A549 (cell line): ENCODE results near the gene KREMEN1. TPM values are rescaled to one million over a fixed set of nuclear protein-coding genes. Genes with fewer than 3 reads are reported as not detected.
"Not testable (repeated sequence)": the region's sequence is repeated elsewhere in the genome, so short reads cannot be mapped to it uniquely, and the experiment has no call there.

Experiments
- ATAC-seq, 2 experiments: fragments of 200-7000 bp in 1 of 2; fragments of >200 bp in 1 of 2; cut with Nextera tagmentation in 1 of 2; cut with Tn5 transposase in 1 of 2; 3 replicates each; pipeline versions ENCODE4 v1.8.0 to v1.9.1; 2018 to 2020; ENCODE audit warnings: mild to moderate bottlenecking in 1 of 2, moderate library complexity in 1 of 2
- CTCF ChIA-PET: fragments of 300-600 bp; sonication (Branson Sonifier 250); formaldehyde crosslinking; extraction: SDS; loops from one replicate; lab custom pipeline; 2021; ENCODE audit warnings: antibody characterized with exemption, inconsistent platforms; lab: Yijun Ruan, JAX
- POLR2A ChIA-PET: fragments of 350-600 bp; formaldehyde crosslinking; extraction: SDS; loops from one replicate; lab custom pipeline; 2021; ENCODE audit warnings: antibody characterized with exemption, inconsistent platforms; lab: Yijun Ruan, JAX
- DNase-seq, 2 experiments: peaks; one replicate each; pipeline versions ENCODE4 v3.0.0 to v3.0.0-alpha.2; 2011 to 2016; ENCODE audit warnings: low read depth in 1 of 2, low spot score in 1 of 2
- FAIRE-seq: peaks from 2 replicates; lab custom pipeline; 2011; peaks lifted over from hg19 to GRCh38; lab: Jason Lieb, UNC
- H3K27ac ChIP-seq, 2 experiments: fragments of >200 bp; sonication (Bioruptor Twin); formaldehyde crosslinking; 3 replicates each; pipeline ENCODE4 v1.5.1; 2016 to 2017
- H3K4me1 ChIP-seq: fragments of >200 bp; sonication (Bioruptor Twin); formaldehyde crosslinking; 3 replicates; pipeline ENCODE4 v1.6.1; 2016
- H3K4me2 ChIP-seq: fragments of >200 bp; sonication (Bioruptor Twin); formaldehyde crosslinking; 3 replicates; pipeline ENCODE4 v1.6.1; 2016
- H3K4me3 ChIP-seq: fragments of >200 bp; sonication (Bioruptor Twin); formaldehyde crosslinking; 3 replicates; pipeline ENCODE4 v1.5.1; 2016
- H3K9me3 ChIP-seq: fragments of >200 bp; sonication (Bioruptor Twin); formaldehyde crosslinking; 3 replicates; pipeline ENCODE4 v1.6.1; 2016
- ATOH8 ChIP-seq: fragments of 250-450 bp; sonication (Bioruptor Pico); IDR thresholded peaks from 2 replicates; pipeline ENCODE4 v1.5.0; 2020; ENCODE audit warnings: low read depth, mild to moderate bottlenecking, moderate library complexity
- BHLHE40 ChIP-seq: IDR thresholded peaks from 2 replicates; pipeline ENCODE4 v1.6.1; 2012; ENCODE audit warnings: low read depth, low read length, inconsistent platforms
- CBX8 ChIP-seq: fragments of 200-600 bp; sonication (generic); IDR thresholded peaks from 2 replicates; pipeline ENCODE4 v1.6.1; 2016
- CHD2 ChIP-seq: fragments of 150-350 bp; IDR thresholded peaks from 2 replicates; pipeline ENCODE4 v1.6.1; 2014; ENCODE audit warnings: low read length; ENCODE audit not compliant: partially characterized antibody
- CHD4 ChIP-seq: fragments of 200-600 bp; sonication (generic); IDR thresholded peaks from 2 replicates; pipeline ENCODE4 v1.6.1; 2016; ENCODE audit warnings: antibody characterized with exemption, mild to moderate bottlenecking, borderline replicate concordance
- CTCF ChIP-seq: fragments of >200 bp; sonication (Bioruptor Twin); formaldehyde crosslinking; IDR thresholded peaks from 3 replicates; pipeline ENCODE4 v1.5.1; 2016
- EHMT2 ChIP-seq: fragments of 200-600 bp; sonication (generic); IDR thresholded peaks from 2 replicates; pipeline ENCODE4 v1.6.1; 2016; ENCODE audit warnings: antibody characterized with exemption, low read depth, mild to moderate bottlenecking, moderate library complexity
- ELK1 ChIP-seq: fragments of 150-350 bp; IDR thresholded peaks from 2 replicates; pipeline ENCODE4 v1.6.1; 2014; ENCODE audit warnings: low read depth, mild to moderate bottlenecking, low read length
- EP300 ChIP-seq, 2 experiments: fragments of >200 bp; sonication (Bioruptor Twin); formaldehyde crosslinking; IDR thresholded peaks; 2 replicates in 1 of 2; 3 replicates in 1 of 2; pipeline ENCODE4 v1.6.1; 2016 to 2017
- ESRRA ChIP-seq: fragments of 150-350 bp; IDR thresholded peaks from 2 replicates; pipeline ENCODE4 v1.6.1; 2014; ENCODE audit warnings: mild to moderate bottlenecking, low read length, borderline replicate concordance
- FOXS1 ChIP-seq: fragments of 250-450 bp; sonication (Bioruptor Pico); IDR thresholded peaks from 2 replicates; pipeline ENCODE4 v1.5.0; 2020; ENCODE audit warnings: mild to moderate bottlenecking, moderate library complexity
- HDAC2 ChIP-seq: fragments of 200-600 bp; sonication (generic); IDR thresholded peaks from 2 replicates; pipeline ENCODE4 v1.6.1; 2016
- HOXA7 ChIP-seq: fragments of 250-450 bp; sonication (Bioruptor Pico); IDR thresholded peaks from 2 replicates; pipeline ENCODE4 v1.5.0; 2020; ENCODE audit warnings: mild to moderate bottlenecking, moderate library complexity
- HOXB13 ChIP-seq: fragments of 250-450 bp; sonication (Bioruptor Pico); IDR thresholded peaks from 2 replicates; pipeline ENCODE4 v1.5.0; 2020; ENCODE audit warnings: low read depth, mild to moderate bottlenecking, moderate library complexity
- JUNB ChIP-seq: fragments of >200 bp; sonication (Bioruptor Twin); formaldehyde crosslinking; IDR thresholded peaks from 2 replicates; pipeline ENCODE4 v1.6.1; 2016
- KDM5A ChIP-seq: fragments of 200-600 bp; sonication (generic); IDR thresholded peaks from 2 replicates; pipeline ENCODE4 v1.6.1; 2016; ENCODE audit warnings: antibody characterized with exemption, mild to moderate bottlenecking
- MAFK ChIP-seq: fragments of 450-650 bp; IDR thresholded peaks from 2 replicates; pipeline ENCODE4 v1.6.1; 2014; ENCODE audit not compliant: partially characterized antibody
- MAZ ChIP-seq: fragments of 150-350 bp; IDR thresholded peaks from 2 replicates; pipeline ENCODE4 v1.6.1; 2014; ENCODE audit warnings: antibody characterized with exemption, low read depth, low read length, borderline replicate concordance
- POLR2A ChIP-seq: IDR thresholded peaks from 2 replicates; pipeline ENCODE4 v1.6.1; 2012; ENCODE audit warnings: mild to moderate bottlenecking, low read length
- POLR2AphosphoS2 ChIP-seq: conservative IDR thresholded peaks from 2 replicates; pipeline ENCODE4 v1.6.1; 2012; ENCODE audit warnings: low read length, improper control_type of control experiment, inconsistent platforms
- RAD21 ChIP-seq, 2 experiments: fragments of >200 bp in 1 of 2; sonication (Bioruptor Twin) in 1 of 2; formaldehyde crosslinking in 1 of 2; IDR thresholded peaks in 1 of 2; conservative IDR thresholded peaks in 1 of 2; 2 replicates in 1 of 2; 3 replicates in 1 of 2; pipeline ENCODE4 v1.6.1; 2012 to 2018; ENCODE audit warnings: inconsistent platforms in 1 of 2
- RARB ChIP-seq: fragments of 250-450 bp; sonication (Bioruptor Pico); IDR thresholded peaks from 2 replicates; pipeline ENCODE4 v1.8.0; 2021; ENCODE audit warnings: mild to moderate bottlenecking, moderate library complexity
- RCOR1 ChIP-seq: fragments of 150-350 bp; IDR thresholded peaks from 2 replicates; pipeline ENCODE4 v1.6.1; 2014; ENCODE audit warnings: antibody characterized with exemption, low read length, low read depth
- SREBF2 ChIP-seq: fragments of 450-650 bp; IDR thresholded peaks from 2 replicates; pipeline ENCODE4 v1.6.1; 2014; ENCODE audit warnings: mild to moderate bottlenecking, moderate library complexity
- ZNF302 ChIP-seq: fragments of 250-450 bp; sonication (Bioruptor Pico); IDR thresholded peaks from 2 replicates; pipeline ENCODE4 v1.9.0; 2021; ENCODE audit warnings: inconsistent platforms, mild to moderate bottlenecking, moderate library complexity
- ZSCAN20 ChIP-seq: fragments of 250-450 bp; sonication (Bioruptor Pico); IDR thresholded peaks from 2 replicates; pipeline ENCODE4 v1.8.0; 2022; ENCODE audit warnings: mild to moderate bottlenecking, moderate library complexity
- WGBS: methylation state at CpG from one replicate; pipeline ENCODE4 v1.1.6; 2017; ENCODE audit errors: missing lambda C conversion rate; 5-methylcytosine and 5-hydroxymethylcytosine counted together
- polyA plus RNA-seq, 4 experiments: library from polyadenylated mRNA; depleted of rRNA in 3 of 4; stranded (reverse); fragments of >200 nt; fragmentation: RNase III in 1 of 4; extraction: RNeasy Plus Mini Kit Qiagen cat#74134 plus additional on column Dnase treatment in 1 of 4; gene quantifications; 2 replicates in 3 of 4; 3 replicates in 1 of 4; pipeline ENCODE4 v1.2.3, GENCODE V29; 2011 to 2017

The KREMEN1 gene
- polyA plus RNA-seq, 2 of the 4 experiments (the other 2 are of a cell fraction) = 1.7 to 2.5 TPM

GRCh38 chr22:29081517-29082236 lies 8.8 kb downstream of the KREMEN1 start:
- WGBS = 63% methylated on average over 3 of the region's 3 CpGs
- POLR2A ChIA-PET = no interaction called here
- TF ChIP-seq ELK1 = no peak
- TF ChIP-seq HDAC2 = no peak
- no peak for TF ChIP-seq ESRRA

GRCh38 chr22:29082826-29083545 lies 10.2 kb downstream of the KREMEN1 start:
- CTCF ChIA-PET = interaction anchor here (2.0 kb wide), 1 partner anchor 71 kb away, joined by 6 read pairs; no protein-coding TSS in a partner anchor
- TF ChIP-seq ATOH8 (CRISPR knock-in tag) (no peak), RARB (no peak), EHMT2 (no peak), MAFK (peak; percentile 74), SREBF2 (no peak), KDM5A (no peak), ZNF302 (CRISPR knock-in tag) (no peak)
- DNase-seq (no peak), ATAC-seq (no peak), FAIRE-seq (no peak)
- Histone ChIP-seq H3K4me3 (no peak overlapping the region), H3K4me1 (0 out of 3 replicates have a peak, but pooled peaks cover 2% of the 10 kb centered on the region), H3K27ac (no peak overlapping the region), H3K4me2 (no peak overlapping the region), H3K9me3 (no peaks in the 10 kb centered on the region)
- POLR2A ChIA-PET = no interaction called here
- 76% methylated on average over 7 of the region's 7 CpGs for WGBS

More at GRCh38 chr22:29081517-29082236, 8.8 kb downstream of the KREMEN1 start:
- no peak overlapping the region for H3K4me3 ChIP-seq
- H3K4me1 ChIP-seq = 0 out of 3 replicates have a peak, but pooled peaks cover 2% of the 10 kb centered on the region
- FAIRE-seq = no peak
- CTCF ChIA-PET = interaction anchor here (1.3 to 2.0 kb wide), 2 partner anchors 14 to 72 kb away, joined by 3 to 6 read pairs; no protein-coding TSS in a partner anchor
- H3K27ac ChIP-seq = no peak overlapping the region
- H3K4me2 ChIP-seq = no peak overlapping the region
- H3K9me3 ChIP-seq = no peaks in the 10 kb centered on the region
- ATAC-seq = no peak
- no peak for DNase-seq

- H3K4me2 ChIP-seq, H3K9me3 ChIP-seq, H3K4me1 ChIP-seq, FAIRE-seq, DNase-seq, ATAC-seq, CTCF ChIA-PET, POLR2A ChIA-PET, H3K4me3 ChIP-seq, H3K27ac ChIP-seq: not testable (repeated sequence)
- WGBS = 94% methylated on average over 7 of the region's 7 CpGs
These were observed 10.7 kb downstream of the KREMEN1 start for GRCh38 chr22:29083576-29083932.

GRCh38 chr22:29083933-29084591 lies 11.2 kb downstream of the KREMEN1 start:
- no peak for DNase-seq
- Histone ChIP-seq H3K4me2 (no peak overlapping the region), H3K4me3 (no peak overlapping the region), H3K9me3 (no peaks in the 10 kb centered on the region), H3K4me1 (0 out of 3 replicates have a peak, but pooled peaks cover 2% of the 10 kb centered on the region), H3K27ac (no peak overlapping the region)
- WGBS = 78% methylated on average over 5 of the region's 5 CpGs
- FAIRE-seq = no peak
- CTCF ChIA-PET = no interaction called here
- POLR2A ChIA-PET = no interaction called here
- ATAC-seq = no peak
- TF ChIP-seq POLR2AphosphoS2 (no peak), RCOR1 (no peak), CTCF (no peak), POLR2A (no peak), HDAC2 (no peak), CBX8 (no peak), HOXB13 (CRISPR knock-in tag) (no peak), ZSCAN20 (CRISPR knock-in tag) (no peak), RAD21 (conservative IDR thresholded peaks at IDR 0.05 in 1 of 2, IDR thresholded peaks at IDR 0.05 in 1 of 2) (no peak), HOXA7 (CRISPR knock-in tag) (no peak), MAZ (no peak), JUNB (no peak), FOXS1 (CRISPR knock-in tag) (no peak), EP300 (IDR thresholded peaks at IDR 0.05) (no peak), CHD4 (no peak), CHD2 (no peak), ESRRA (no peak), BHLHE40 (no peak)
